GM19351 (cell line): ENCODE measurements around the gene GLE1.

Experiments used
- ATAC-seq: cut with Tn5 transposase; IDR thresholded peaks from one replicate; pipeline ENCODE4 v1.9.1; 2021; ENCODE audit warnings: mild to moderate bottlenecking, moderate library complexity; ENCODE audit not compliant: unreplicated experiment

The GLE1 gene

GRCh38 chr9:128504485-128505413, at the start of gene GLE1:
Gene GLE1 (plus strand): TSS chr9:128504719. CDS start chr9:128504806, 87 bp downstream.
- peak; percentile 85 for ATAC-seq

DNA sequence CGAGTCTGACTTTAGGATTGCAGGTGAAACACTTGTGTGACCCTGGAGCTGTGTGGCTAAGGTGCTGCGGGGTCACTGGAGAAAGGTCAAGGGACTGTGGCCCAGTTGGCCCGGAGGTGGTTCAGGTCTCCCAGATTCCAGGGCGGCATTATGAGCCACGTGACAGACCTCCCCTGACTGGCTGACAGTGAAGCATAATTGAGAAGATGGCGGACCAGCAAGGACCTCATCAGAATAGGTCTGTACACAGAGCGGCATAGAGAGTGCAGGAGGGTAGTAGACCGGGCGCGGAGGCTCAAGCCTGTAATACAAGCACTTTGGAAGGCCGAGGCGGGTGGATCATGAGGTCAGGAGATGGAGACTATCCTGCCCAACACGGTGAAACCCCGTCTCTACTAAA, 49.5 kb upstream of the GLE1 start:
- no peak for ATAC-seq

GRCh38 chr9:128455849-128456612, 48.5 kb upstream of the GLE1 start, which contains the start of gene ODF2:
Gene ODF2 (plus strand): TSS chr9:128456006. CDS start chr9:128456092, 86 bp downstream.
- ATAC-seq, result peak; percentile 87

GRCh38 chr9:128456613-128457061, 47.9 kb upstream of the GLE1 start:
- peak; percentile 57 for ATAC-seq

- ATAC-seq, result no peak
Measured at GRCh38 chr9:128457207-128457606, 47.3 kb upstream of the GLE1 start.

- no peak for ATAC-seq
Measured at GRCh38 chr9:128459011-128459410, 45.5 kb upstream of the GLE1 start.

- ATAC-seq, result no peak
Measured at GRCh38 chr9:128469070-128469469, 35.4 kb upstream of the GLE1 start.

- ATAC-seq, result no peak
Measured at GRCh38 chr9:128470560-128470959, 34.0 kb upstream of the GLE1 start.

GRCh38 chr9:128473104-128473503, 31.4 kb upstream of the GLE1 start:
- no peak for ATAC-seq

DNA sequence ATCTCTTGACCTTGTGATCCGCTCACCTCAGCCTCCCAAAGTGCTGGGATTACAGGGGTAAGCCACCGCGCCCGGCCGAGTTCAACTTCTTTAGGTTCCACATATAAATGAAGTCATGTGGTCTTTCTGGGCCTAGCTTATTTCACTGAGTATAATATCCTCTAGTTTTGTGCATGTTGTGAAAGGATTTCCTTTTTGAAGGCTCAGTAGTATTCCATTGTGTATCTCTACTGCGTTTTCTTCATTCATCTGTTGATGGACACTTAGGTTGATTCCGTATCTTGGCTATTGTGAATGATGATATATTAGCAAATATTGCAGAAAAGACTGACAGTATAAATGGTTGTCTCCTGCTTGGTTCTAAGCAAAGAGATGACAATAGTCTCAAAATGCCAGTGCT, 28.7 kb upstream of the GLE1 start:
- no peak for ATAC-seq

- no peak for ATAC-seq
Measured at GRCh38 chr9:128479262-128479661, 25.3 kb upstream of the GLE1 start.

GRCh38 chr9:128481561-128481960, 23.0 kb upstream of the GLE1 start:
- no peak for ATAC-seq

DNA sequence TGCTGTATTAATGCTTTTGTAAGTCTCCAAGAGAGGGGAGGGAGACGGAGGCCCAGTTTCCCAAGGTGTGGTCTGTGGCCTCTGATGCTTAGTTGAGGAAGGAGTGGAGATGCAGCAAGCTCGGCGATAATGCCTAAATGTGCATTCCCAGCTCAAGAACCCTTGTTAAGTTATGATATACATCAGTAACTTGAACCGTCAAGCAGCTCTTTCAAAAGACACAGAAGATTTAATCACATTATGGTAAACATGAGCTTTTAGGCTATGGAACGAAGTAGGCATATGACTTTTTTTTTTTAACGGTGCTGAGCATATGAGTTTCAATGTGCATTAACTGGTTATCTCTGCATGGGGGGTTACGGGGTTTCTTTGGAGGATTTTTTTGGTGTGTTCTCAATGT, 22.3 kb upstream of the GLE1 start:
- ATAC-seq, result no peak

- ATAC-seq, result no peak
Measured at GRCh38 chr9:128484686-128485413, 19.7 kb upstream of the GLE1 start.

GRCh38 chr9:128485414-128485855, 19.1 kb upstream of the GLE1 start:
- ATAC-seq, result no peak

DNA sequence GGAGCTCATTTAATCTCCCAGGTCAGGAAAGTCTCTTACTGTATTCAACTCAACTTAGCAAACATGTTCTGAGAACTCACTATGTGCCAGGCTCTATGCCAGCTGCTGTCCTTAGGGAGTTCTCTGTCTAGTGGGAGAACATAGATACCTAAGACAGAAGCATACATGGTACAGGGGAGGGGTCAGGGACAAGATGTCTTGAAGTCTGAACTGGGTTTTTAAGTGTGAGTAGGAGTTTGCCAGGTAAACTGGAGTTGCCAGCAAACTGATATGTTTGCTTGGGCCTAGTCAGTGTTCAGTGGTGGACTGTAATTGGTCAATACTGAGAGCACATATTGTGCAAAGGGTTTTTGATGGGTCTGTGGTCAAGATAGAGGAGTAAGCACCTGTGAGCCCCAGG, 18.3 kb upstream of the GLE1 start:
- no peak for ATAC-seq

DNA sequence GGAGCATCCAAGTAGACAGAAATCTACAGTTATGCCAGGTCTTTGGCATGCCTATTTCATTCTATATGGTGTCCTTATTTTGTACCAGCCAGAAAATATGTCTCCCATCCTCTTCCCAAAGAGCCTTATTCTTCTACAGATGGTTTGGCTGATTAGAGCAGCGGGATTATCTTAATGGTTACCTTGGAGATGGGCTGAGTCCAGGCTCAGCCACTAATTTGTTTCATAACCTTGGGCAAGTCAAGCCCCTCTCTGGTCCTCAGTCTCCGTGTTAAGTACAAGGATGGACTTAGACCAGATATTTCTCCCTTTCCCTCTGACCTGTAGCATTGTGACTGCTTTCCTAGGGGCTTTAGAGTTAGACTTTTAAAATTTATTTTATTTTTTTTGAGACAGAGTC, 11.1 kb upstream of the GLE1 start:
- ATAC-seq, result no peak

DNA sequence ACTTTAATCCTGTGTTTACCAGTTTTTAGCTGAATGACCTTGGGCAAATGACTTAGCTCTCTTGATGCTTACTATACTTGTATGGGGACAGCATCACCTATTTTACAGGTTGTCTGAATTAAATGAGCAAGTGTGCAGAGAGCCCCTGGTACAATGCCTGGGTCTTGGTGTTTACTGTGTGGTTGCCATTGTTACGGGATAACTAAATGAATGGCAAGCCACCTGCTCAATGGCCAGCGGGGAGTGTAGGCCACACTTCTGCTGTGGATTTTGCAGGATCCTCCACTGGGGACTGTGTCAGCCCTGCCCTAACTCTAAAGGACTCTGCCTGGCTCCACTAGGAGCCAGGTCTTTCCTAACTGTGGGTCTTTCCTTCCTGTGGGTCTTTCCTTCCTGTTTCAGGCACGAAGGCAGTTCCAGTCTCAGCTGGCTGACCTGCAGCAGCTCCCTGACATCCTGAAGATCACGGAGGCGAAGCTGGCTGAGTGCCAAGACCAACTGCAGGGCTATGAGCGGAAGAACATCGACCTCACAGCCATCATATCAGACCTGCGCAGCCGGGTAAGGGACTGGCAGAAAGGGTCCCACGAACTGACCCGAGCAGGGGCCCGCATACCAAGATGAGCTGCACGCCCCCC, 10.3 kb upstream of the GLE1 start:
- no peak for ATAC-seq

DNA sequence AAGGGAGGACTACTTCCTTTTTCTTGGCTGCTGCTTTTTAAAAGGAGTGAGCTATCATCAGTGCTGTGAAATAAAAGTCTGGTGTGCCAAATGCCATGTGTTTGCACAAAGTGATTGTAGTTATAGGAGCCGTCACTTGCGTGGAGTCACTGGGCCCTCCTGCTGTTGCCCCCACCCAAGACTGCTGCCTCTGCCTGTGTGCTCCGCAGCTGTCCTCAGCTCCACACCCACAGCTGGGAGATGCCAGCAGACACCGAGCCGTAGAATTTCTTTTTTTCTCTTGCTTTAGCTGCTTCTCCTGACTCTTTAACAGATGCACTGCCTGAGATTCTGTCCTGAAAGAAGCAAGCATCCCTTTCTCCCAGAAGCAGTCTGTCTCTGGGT, 9.8 kb upstream of the GLE1 start:
- ATAC-seq, result no peak

GRCh38 chr9:128495296-128495695, 9.2 kb upstream of the GLE1 start:
- ATAC-seq, result no peak
